Fibroblast of skin of left quadriceps (primary cell): ENCODE measurements around the gene HEG1.

Source experiments
- DNase-seq, 2 experiments: peaks; one replicate each; pipeline ENCODE4 v3.0.0-alpha.2; 2013; ENCODE audit warnings: low read depth in 2 of 2

HEG1 gene

GRCh38 chr3:125010393-125010792, 45.4 kb downstream of the HEG1 start:
- DNase-seq = no peak

DNA sequence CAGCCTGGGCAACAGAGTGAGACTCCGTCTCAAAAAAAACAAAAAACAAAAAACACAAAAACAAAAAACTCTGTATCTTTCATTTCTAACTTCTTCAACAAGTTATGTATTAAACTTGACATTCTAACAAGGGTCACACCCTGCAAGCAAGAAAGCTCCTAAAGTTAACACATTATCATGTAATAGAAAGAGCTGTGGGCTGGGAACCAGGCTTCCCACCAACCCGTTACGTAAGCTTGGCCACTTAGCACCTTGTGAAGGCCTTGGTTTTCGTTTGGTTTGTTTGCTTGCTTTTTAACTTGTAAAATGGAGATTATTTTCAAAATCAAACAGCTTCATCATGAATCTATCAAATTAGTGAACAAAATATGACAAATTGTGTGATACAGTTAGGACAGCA, 47.0 kb downstream of the HEG1 start:
- DNase-seq = no peak

DNA sequence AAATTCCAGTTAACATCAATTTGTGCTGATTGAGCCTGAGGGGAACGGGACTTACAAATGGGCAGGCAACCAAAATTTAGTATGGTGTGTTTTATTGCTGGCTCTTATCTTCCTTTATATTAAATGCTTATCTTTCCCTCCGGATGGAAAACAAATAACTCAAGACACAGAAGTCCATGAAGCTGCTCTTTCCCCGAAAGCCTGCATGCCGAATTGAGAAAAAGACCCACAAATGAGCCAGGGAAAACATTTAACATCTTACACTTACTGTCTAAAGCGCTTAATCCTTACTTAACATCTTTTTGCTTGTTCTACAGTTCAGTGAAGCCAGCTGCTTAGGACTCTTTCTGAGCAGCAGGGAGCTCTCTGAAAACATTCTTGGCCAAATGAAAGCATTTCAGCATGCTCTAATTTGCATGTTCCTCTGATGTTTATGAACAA, 49.5 kb downstream of the HEG1 start:
- DNase-seq = no peak

DNA sequence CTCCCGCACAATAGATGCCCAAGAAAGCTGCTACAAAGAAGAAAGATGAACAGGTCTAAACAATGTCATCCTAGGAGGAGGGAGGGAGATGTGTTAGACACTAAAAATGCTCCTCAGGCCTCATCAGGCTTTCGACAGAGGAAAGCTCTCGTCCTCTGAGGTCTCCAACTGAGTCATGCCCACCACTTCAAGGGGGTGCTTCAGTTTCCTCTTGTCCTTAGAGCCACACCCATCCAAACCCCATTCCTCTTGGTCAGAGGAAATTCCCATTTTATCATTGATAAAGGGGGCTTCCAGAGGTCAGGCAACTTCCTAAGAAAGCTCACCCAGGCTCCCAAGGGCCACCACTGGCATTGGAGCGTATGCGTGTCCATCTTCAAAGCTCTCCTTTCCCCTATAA, 50.1 kb downstream of the HEG1 start:
- DNase-seq = no peak

DNA sequence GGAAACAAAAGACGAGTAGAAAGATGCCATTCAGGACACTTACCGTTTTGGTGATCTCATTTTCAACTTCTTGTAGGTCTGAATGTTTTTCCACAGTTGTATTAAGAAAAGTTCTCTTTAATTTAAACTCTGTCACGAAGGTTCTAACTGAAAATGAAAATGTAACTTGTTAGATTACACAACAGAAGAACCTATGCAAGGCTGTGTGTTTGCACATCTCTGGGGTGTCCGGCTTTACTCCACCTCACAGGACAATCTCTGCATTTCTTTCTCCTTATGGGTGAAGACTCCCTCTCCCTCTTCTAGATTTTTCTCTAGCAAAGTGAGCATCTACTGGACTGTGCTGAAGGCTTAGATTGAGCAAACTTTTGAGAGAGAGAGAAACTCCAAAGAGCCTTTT, 50.6 kb downstream of the HEG1 start:
- DNase-seq = no peak

- DNase-seq = no peak
Observed at GRCh38 chr3:125003859-125004595, 51.8 kb downstream of the HEG1 start.

- DNase-seq = no peak
Observed at GRCh38 chr3:125003369-125003853, 52.4 kb downstream of the HEG1 start.

DNA sequence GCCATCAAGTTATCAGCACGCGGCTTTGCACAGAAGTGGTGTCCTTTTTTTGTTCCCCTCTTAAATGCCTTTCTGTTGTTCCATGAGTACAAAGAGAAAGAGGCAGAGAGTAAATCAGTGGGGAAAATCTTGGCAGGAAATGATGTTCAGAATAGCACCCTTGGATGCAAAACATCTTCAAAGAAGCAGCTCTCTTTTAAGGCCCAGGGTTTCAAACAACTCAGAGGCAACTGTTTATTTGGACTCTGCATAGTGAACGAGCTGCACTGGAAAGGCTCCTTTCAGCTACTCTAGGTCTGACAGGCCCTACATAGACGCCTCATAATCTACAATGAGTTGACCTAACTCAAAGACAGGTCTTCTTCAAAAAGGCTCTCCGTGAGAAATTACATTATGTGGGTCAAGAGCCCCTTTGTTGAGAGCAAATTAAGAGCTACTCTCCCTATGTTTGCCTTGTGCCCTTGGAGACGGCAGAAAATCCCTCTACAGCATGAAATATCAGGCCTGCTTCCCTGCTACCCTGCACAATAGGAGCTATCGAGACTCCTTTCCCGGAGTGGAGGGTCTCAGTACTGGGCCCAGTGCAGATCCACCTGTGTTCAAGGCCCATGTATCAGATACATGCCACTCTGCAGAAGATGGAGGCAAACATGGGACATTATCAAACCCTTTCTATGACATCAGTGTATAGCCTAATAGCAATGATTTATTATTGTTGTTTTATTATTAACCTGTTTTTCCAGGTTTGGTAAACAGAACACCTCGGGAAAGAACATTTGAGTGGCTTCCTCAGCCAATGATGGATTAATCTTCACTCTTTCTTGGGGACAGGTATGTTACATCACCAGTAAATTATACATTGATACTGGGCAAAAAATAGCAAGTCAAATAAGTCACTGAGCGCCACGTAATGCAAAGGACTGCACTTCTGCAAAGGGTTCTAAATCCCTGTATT, 53.1 kb downstream of the HEG1 start:
- no peak for DNase-seq

DNA sequence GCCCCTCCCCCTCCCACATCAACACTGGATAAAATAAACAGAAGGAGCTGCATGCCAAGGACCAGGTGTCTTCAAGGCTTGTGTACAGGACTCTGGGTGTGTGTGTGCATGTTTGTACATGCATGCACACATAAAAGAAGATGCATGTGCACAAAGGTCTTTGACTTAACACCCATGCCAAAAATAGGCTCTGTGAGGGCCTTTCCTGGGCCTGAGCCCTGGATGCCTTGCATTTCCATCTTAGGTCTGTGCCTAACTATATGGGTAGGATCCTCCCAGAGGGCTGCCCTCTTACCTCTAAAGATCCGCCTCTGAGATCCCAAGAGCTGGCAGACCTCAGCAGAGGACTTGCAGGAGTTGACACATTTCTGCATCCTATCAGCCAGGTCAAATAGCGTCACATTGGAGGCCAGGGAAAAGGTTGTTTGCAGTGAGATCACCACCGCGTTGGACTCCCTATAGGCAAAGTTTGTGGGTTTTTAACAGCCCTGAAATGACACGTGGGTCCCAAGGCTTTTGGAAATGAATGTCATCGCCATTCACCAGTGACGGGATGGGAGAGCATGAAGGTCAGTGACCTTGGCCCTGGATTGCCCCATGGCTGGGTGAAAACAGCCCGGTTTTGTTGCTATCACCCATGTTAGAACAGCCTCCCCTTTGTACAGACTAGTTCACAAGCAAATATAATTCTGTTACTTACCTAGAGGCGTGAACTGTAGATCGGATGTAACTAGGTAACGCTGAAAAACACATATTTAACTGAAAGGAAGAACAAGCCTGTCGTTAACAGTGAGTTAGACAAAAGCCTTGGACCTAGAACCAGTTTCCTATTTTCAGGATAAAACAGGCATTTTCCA, 54.0 kb downstream of the HEG1 start:
- DNase-seq = no peak

DNA sequence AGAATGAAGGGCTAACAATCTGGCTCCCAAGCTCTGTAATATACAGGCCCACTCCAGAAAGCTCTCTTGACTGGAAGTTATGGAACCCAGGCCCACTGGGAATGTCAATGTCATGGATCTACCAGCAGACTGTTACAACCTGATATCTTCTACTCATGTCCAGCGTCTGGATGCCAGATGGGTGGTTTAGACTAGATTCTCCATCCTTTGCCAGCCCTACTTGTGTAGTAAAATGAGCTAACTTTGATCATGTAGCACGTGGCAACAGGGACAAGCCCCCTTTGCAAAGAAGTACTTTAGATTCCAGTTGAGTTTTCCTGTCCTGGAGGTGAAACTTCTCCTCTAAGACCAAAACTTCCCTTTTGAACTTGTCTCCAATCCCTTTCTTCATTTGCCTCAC, 55.1 kb downstream of the HEG1 start:
- no peak for DNase-seq

DNA sequence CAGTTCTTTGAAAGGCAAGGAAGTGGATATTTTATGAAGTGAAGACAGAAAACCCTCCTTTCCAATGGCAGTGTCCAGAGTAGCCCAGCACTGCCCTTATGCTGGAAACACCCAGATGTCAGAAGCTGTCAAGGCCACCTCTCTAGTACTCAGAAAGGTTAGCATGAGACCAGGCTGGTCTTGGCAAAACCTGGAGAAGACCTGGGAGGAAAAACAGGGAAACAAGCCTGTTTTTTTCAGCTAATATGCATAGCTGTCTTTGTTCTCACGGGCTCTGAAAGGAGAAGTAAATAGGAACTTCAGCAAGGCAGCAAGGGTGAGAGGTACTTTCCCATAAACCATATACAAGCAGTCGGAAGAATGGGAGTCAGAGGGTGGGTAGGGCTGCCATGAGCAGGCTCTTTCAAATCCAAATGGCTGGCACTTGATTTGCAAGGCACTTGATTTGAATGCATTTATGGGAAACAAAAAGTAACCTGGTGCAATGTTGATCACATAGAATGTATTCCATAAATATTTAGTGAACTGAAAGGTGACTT, 55.8 kb downstream of the HEG1 start:
- no peak for DNase-seq

DNA sequence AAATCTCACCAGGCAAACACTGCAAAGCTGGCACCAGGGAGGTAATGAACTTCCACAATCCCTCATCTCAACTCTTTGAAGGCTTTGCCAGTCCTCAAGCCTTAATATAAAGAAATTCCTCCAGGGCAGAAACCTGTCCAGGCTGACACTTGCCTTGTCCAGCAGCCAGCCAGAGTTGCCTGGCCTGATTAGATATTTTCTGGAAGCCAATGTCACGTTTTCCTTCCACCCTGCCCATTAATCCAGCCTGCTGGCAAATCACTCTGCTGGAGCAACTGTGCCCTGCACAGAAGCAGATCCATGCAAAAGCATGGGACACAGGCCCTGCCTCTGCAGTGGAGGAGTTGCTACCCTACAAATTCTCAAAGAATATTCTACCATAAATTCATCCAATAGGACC, 56.5 kb downstream of the HEG1 start:
- no peak for DNase-seq

DNA sequence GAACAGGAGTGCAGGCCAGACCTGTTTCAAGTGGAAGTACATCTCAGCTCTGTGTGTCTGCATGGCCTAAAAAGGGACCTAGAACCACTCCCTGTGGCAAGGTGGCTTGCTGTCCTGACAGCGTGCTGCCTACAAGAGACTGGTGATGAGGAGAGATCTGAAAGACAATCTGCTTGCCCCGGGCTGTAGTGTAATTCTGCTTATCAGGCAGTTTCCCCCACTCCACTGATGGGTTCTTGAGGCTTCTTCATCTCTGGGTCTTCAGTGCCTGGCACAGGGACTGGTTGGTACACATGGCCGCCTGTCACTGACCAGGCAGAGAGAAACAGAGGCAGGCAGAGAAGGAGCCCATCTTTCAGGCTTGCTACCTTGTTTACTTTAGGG, 57.6 kb downstream of the HEG1 start:
- DNase-seq = no peak

DNA sequence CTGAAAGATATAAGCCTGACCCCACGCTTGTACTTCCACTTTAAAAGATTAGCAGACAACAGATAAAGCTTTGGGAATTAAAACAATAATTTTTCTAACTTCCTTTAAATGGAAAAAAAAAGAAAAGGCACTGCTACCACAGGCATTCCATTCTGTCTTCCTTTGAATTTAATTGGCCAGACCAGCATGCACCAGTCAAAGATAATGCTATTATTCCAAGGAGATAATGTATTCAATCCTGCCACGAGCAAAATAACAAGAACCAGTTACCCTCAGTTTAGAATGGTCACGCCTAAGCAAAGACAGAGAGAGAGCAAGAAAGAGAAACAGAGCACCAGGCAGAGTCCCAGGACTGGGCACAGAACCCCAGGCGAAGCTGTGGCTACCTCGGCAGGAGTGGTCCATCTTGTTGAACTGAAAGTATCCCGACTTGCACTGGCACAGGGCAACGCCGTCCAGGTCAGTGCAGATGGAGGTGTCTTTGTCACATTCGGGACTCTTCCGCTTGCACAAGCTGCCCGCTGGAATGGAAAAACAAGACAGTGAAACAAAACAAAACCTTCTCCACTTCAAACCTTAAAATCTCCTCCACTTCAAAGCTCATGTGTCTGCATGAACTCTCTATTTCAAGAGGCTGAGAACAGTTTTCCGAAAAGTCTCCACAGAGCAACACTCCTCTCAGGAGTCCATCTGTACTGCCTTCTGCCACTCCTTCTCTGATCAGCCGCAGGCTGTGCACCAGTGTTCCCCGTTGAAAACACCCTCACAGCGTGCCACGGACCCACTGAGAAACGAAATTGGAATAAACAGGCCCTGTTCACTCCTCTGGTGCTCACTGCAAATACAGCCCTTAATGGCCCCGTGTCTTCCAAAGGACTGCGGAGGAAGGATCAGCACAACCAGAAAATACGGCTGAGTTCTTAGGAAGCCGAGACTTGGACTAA, 58.2 kb downstream of the HEG1 start:
- no peak for DNase-seq

- DNase-seq = peak; percentile 9 to 15
Observed at GRCh38 chr3:124995460-124995994, 60.3 kb downstream of the HEG1 start.

- no peak for DNase-seq
Observed at GRCh38 chr3:124993466-124993865, 62.3 kb downstream of the HEG1 start.

DNA sequence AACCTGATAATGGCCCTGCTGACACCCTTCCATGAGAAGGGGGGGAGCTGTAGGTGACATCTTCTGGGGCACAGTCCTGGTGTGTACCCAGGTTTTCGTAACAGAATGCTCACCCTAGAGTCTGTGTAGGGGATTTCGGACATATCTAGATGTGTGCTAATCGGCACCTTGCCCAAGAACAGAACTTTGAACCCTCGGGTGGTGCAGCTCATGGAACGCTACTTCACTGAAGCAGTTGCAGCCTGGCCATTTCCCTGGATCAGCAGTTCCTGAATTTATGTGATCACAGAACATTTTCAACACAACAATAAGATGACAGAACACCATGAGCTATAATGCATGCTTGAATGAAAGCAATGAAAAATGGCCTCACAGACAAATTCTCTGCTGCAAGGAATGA, 63.8 kb downstream of the HEG1 start:
- DNase-seq = no peak

DNA sequence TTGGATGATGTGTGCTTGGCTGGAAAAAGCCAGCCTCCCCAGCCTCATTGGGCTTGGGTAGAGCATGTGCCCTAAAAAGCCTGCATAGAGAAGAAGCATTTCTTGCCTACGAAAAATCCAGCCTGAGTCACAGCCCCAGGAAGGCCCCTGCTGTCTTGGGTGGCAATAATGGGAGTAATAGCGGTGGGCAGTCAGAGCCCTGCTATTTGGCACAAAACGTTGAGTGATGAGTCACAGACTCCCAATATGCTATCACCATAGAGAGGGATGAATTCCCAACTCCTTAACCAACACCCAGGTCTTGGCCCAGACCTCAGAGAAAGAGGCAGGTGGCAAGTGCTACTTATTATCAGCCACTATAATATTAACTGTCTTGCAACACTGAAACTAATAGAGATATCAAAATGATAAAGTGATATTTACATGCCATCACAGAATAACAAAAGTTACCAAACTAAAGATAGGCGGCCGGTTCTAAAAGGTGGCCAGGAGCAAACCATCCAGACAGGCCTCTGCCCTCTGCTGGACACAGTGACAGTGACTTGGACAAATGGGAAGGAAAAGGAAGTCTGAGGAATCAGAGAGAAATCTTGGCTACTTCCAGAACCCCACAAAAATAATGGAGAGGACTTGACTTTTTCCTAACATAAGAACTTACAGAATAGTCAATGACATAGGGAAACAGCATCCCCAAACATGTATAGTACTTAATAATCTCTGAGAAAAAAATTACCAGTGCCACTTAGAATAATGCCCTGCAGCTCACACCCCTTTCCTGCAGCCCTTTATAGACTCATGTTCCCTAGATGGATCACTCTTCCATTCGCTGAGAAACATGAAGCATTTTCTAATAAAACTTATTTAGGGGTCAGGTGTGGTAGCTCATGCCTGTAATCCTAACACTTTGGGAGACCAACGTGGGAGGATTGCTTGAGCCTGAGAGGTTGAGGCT, 69.3 kb downstream of the HEG1 start:
- peak; percentile 68 to 72 for DNase-seq

GRCh38 chr3:124985349-124985748, 70.4 kb downstream of the HEG1 start:
- DNase-seq = peak; percentile 61 to 64
